ENCODE results near the gene TRANK1.

- TF ChIP-seq CTCF (IDR thresholded peaks at IDR 0.05) (no peak), POLR2A (IDR thresholded peaks at IDR 0.05) (no peak)
Measured at GRCh38 chr3:36837089-36837488, 107.8 kb downstream of the TRANK1 start.
